K562 (cell line): ENCODE results near the gene IL20RA. TPM values are rescaled to one million over a fixed set of nuclear protein-coding genes. Genes with fewer than 3 reads are reported as not detected.

Experiments
- ATAC-seq: fragments of 200-7000 bp; cut with Tn5 transposase; 3 replicates; pipeline ENCODE4 v1.9.1; 2020; ENCODE audit warnings: moderate library complexity
- BruUV-seq: library from RNA; stranded (reverse); fragments of 400-500 nt; replicated peaks from 2 replicates; lab custom pipeline; 2021; lab: Mats Ljungman, UMichigan
- CTCF ChIA-PET: fragments of 300-600 bp; formaldehyde crosslinking; extraction: SDS; loops from one replicate; lab custom pipeline; 2021; ENCODE audit warnings: low intra/inter-chr PET ratio; lab: Yijun Ruan, JAX
- POLR2A ChIA-PET: fragments of 300-600, 350-650 bp; sonication (Branson Sonifier 250); formaldehyde crosslinking; extraction: SDS; loops from one replicate; lab custom pipeline; 2021; ENCODE audit warnings: antibody characterized with exemption, inconsistent platforms; lab: Yijun Ruan, JAX
- DNase-seq, 4 experiments: peaks; one replicate each; pipeline versions ENCODE4 v3.0.0 to v3.0.0-alpha.2; 2011 to 2018; ENCODE audit warnings: low spot score in 3 of 4, mixed read lengths in 3 of 4; ENCODE audit errors: extremely low read depth in 1 of 4
- FAIRE-seq: peaks from 2 replicates; lab custom pipeline; 2011; peaks lifted over from hg19 to GRCh38; lab: Jason Lieb, UNC
- H2AFZ ChIP-seq: 2 replicates; pipeline ENCODE4 v1.6.0; 2011; ENCODE audit warnings: low read depth, low read length, control low read depth, inconsistent platforms
- H3K27ac ChIP-seq: fragments of 200-600 bp; 3 replicates; pipeline ENCODE4 v1.8.0; 2011; ENCODE audit warnings: low read depth, mild to moderate bottlenecking, control low read depth, inconsistent platforms, low read length, moderate library complexity, mixed read lengths; ENCODE audit errors: extremely low read depth
- H3K27me3 ChIP-seq, 2 experiments: fragments of 300-600 bp in 1 of 2; 2 replicates in 1 of 2; 3 replicates in 1 of 2; pipeline versions ENCODE4 v1.6.0 to v1.8.0; 2011; ENCODE audit warnings: inconsistent platforms in 2 of 2, low read length in 2 of 2, mild to moderate bottlenecking in 1 of 2, mixed read lengths in 1 of 2, moderate library complexity in 1 of 2; ENCODE audit not compliant: control insufficient read depth in 2 of 2, insufficient read depth in 2 of 2
- H3K36me3 ChIP-seq: fragments of 300-600 bp; 3 replicates; pipeline ENCODE4 v1.8.0; 2011; ENCODE audit warnings: mild to moderate bottlenecking, low read length, inconsistent platforms; ENCODE audit not compliant: control insufficient read depth, insufficient read depth
- H3K4me1 ChIP-seq, 2 experiments: fragments of 200-600 bp in 1 of 2; replicated peaks in 1 of 2; 2 replicates in 1 of 2; 3 replicates in 1 of 2; pipeline versions ENCODE4 v1.5.1 to v1.8.0; 2011; ENCODE audit warnings: inconsistent platforms in 2 of 2, low read length in 2 of 2, mild to moderate bottlenecking in 1 of 2, mixed read lengths in 1 of 2, moderate library complexity in 1 of 2; ENCODE audit not compliant: control insufficient read depth in 2 of 2, insufficient read depth in 2 of 2
- H3K4me2 ChIP-seq: 2 replicates; pipeline ENCODE4 v1.6.1; 2011; ENCODE audit warnings: low read length, control low read depth, inconsistent platforms, mixed read lengths; ENCODE audit not compliant: insufficient read depth
- H3K4me3 ChIP-seq: fragments of 200-600 bp; sonication (generic), shearing (Covaris generic); 2 replicates; pipeline ENCODE4 v1.5.1; 2016; ENCODE audit warnings: control low read depth, inconsistent platforms
- H3K79me2 ChIP-seq: fragments of 200-600 bp; 3 replicates; pipeline ENCODE4 v1.8.0; 2011; ENCODE audit warnings: low read length, inconsistent platforms; ENCODE audit not compliant: control insufficient read depth, insufficient read depth
- H3K9ac ChIP-seq, 2 experiments: 2 replicates each; pipeline versions ENCODE4 v1.6.0 to v1.6.1; 2011; ENCODE audit warnings: low read depth in 2 of 2, low read length in 2 of 2, control low read depth in 1 of 2, inconsistent platforms in 1 of 2, mild to moderate bottlenecking in 1 of 2, mixed read lengths in 1 of 2; ENCODE audit not compliant: insufficient read depth in 1 of 2
- H3K9me1 ChIP-seq: one replicate; pipeline ENCODE4 v1.6.0; 2011; ENCODE audit warnings: inconsistent platforms, mild to moderate bottlenecking, low read length, moderate library complexity; ENCODE audit not compliant: control insufficient read depth, insufficient read depth
- H3K9me3 ChIP-seq: replicated peaks from 2 replicates; pipeline ENCODE4 v1.5.1; 2011; ENCODE audit warnings: low read depth, low read length, inconsistent platforms; ENCODE audit not compliant: control insufficient read depth, insufficient read depth
- H4K20me1 ChIP-seq: replicated peaks from 2 replicates; pipeline ENCODE4 v1.6.1; 2011; ENCODE audit warnings: low read length, inconsistent platforms, mixed read lengths; ENCODE audit not compliant: control insufficient read depth, insufficient read depth
- CHCHD3 ChIP-seq: fragments of 250-450 bp; sonication (Bioruptor Pico); IDR thresholded peaks from 2 replicates; pipeline ENCODE4 v2.1.2; 2022; ENCODE audit warnings: mild to moderate bottlenecking
- GTF2B ChIP-seq: IDR thresholded peaks from 2 replicates; pipeline ENCODE4 v1.6.1; 2011; ENCODE audit not compliant: insufficient read length; ENCODE audit errors: extremely low read depth
- IFI16 ChIP-seq: fragments of 250-450 bp; sonication (Bioruptor Pico); IDR thresholded peaks from 2 replicates; pipeline ENCODE4 v2.1.2; 2022; ENCODE audit warnings: mild to moderate bottlenecking, inconsistent platforms
- PBX2 ChIP-seq, 2 experiments: IDR thresholded peaks in 1 of 2; conservative IDR thresholded peaks in 1 of 2; 2 replicates each; pipeline ENCODE4 v1.6.1; 2016; ENCODE audit warnings: low read depth in 2 of 2, mild to moderate bottlenecking in 1 of 2, missing compliant biosample characterization in 1 of 2, missing genetic modification characterization in 1 of 2, moderate library complexity in 1 of 2
- SAFB ChIP-seq: fragments of 200-400 bp; formaldehyde crosslinking; IDR thresholded peaks from 2 replicates; pipeline ENCODE4 v1.6.1; 2017; ENCODE audit warnings: low read depth, low read length, borderline replicate concordance
- TEAD1 ChIP-seq, 2 experiments: fragments of 450-650 bp in 1 of 2; sonication (generic) in 1 of 2; formaldehyde crosslinking; IDR thresholded peaks; 2 replicates each; pipeline versions ENCODE4 v1.4.0 to v1.8.0; 2020 to 2022; ENCODE audit warnings: mild to moderate bottlenecking in 2 of 2, missing genetic modification reagents in 1 of 2
- ZNF174 ChIP-seq: fragments of 250-450 bp; sonication (Bioruptor Pico); IDR thresholded peaks from 2 replicates; pipeline ENCODE4 v1.4.0; 2020; ENCODE audit warnings: mild to moderate bottlenecking
- WGBS: fragments of 100-300 bp; shearing (Covaris generic); methylation state at CpG from one replicate; pipeline ENCODE4 v1.1.6; 2016; ENCODE audit warnings: low coverage, mixed read lengths; ENCODE audit not compliant: insufficient coverage; ENCODE audit errors: missing lambda C conversion rate; 5-methylcytosine and 5-hydroxymethylcytosine counted together
- in situ Hi-C: fragments of 300-500 bp; cut with MboI; formaldehyde crosslinking; loops from 4 replicates; pipeline ENCODE4 v1.15.0; 2018; ENCODE audit warnings: inconsistent platforms, mixed read lengths
- intact Hi-C: fragments of 100-400 bp; cut with micrococcal nuclease; formaldehyde crosslinking; loops from 2 replicates; pipeline ENCODE4 v1.14.2; 2022
- polyA plus RNA-seq, 8 experiments: library from polyadenylated mRNA; depleted of rRNA in 4 of 8; stranded (reverse) in 5 of 8; unstranded in 3 of 8; fragments of >200 nt; fragmentation: Nextera tagmentation in 2 of 8; fragmentation: Illumina TruSeq in 1 of 8; extraction: Ambion mirVana in 2 of 8; extraction: Trizol in 1 of 8; gene quantifications; 2 replicates each; pipeline versions ENCODE4 v1.2.1 to v1.2.3, GENCODE V29; 2011 to 2014; ENCODE audit warnings: inconsistent platforms in 1 of 8, missing spikeins in 1 of 8
- total RNA-seq, 7 experiments: library from RNA; depleted of rRNA in 6 of 7; stranded (reverse); fragments of >200 nt in 6 of 7; fragmentation: Illumina TruSeq in 2 of 7; extraction: Trizol in 2 of 7; gene quantifications; 2 replicates each; pipeline versions ENCODE4 v1.2.1 to v1.2.3, GENCODE V29; 2011 to 2021; ENCODE audit warnings: low replicate concordance in 1 of 7
- TF ChIP-seq, protein P1 (sequence below): fragments of 250-450 bp; sonication (Bioruptor Pico); IDR thresholded peaks from 2 replicates; pipeline ENCODE4 v1.4.0; 2020
- TF ChIP-seq, protein P2 (sequence below): IDR thresholded peaks from 2 replicates; pipeline ENCODE4 v1.6.1; 2012; ENCODE audit warnings: low read depth, low read length, improper control_type of control experiment, borderline replicate concordance

IL20RA gene
- total and polyA plus RNA-seq, 9 of the 15 experiments (the other 6 are each of a cell fraction or from before 2014, with no cell fraction given), result not detected

DNA sequence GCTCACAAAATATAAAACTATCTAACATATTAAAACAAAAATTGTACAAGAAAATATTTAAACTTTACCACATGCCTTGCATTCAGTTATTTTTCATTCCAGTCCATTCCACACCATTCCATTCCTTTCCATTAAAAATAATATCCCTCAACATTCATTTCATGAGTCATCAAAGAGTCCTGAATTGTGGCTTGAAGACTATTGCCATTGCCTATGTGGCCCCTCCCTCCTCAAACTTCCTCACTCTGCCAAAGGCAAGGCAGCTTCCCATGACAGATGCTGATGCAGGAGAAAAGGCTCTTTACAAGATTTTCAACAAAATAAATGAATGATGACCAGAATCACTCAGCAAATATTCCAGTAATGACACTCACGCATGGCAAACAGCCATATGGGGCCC is 31.7 kb downstream of the IL20RA start:
- DNase-seq (no peak), FAIRE-seq (no peak), ATAC-seq (no peak)
- in situ Hi-C loops (no loop called here), intact Hi-C loops (no loop called here)
- ChIA-PET POLR2A (interaction anchor here (0.6 to 1.0 kb wide), 3 partner anchors 8 to 268 kb away, joined by 3 to 4 read pairs (median 3); no protein-coding TSS in a partner anchor), CTCF (no interaction called here)
- Histone ChIP-seq H3K4me2 (no peak overlapping the region), H3K9ac (no peak overlapping the region), H3K9me1 (no peaks in the 10 kb centered on the region), H3K4me1 (no peaks in the 10 kb centered on the region), H3K9me3 (no peaks in the 10 kb centered on the region), H3K27ac (no peak overlapping the region), H4K20me1 (no peaks in the 10 kb centered on the region), H3K4me3 (no peak overlapping the region), H3K36me3 (no peaks in the 10 kb centered on the region), H3K79me2 (no peaks in the 10 kb centered on the region), H3K27me3 (peaks cover 5 to 14% of the 10 kb centered on the region in 2 experiments; a peak in 4 of 5 replicates), H2AFZ (no peak overlapping the region)
- TF ChIP-seq IFI16 (CRISPR knock-in tag) (no peak), TEAD1 (CRISPR knock-in tag; IDR thresholded peaks at IDR 0.05) (no peak), PBX2 (CRISPR knock-in tag; IDR thresholded peaks at IDR 0.05; ENCODE audit: low read depth) (no peak), PBX2 (tag; conservative IDR thresholded peaks at IDR 0.05; ENCODE audit: low read depth) (no peak), SAFB (no peak), CHCHD3 (CRISPR knock-in tag) (no peak), GTF2B (no peak), ZNF174 (no peak)
- TF ChIP-seq, protein P1, sequence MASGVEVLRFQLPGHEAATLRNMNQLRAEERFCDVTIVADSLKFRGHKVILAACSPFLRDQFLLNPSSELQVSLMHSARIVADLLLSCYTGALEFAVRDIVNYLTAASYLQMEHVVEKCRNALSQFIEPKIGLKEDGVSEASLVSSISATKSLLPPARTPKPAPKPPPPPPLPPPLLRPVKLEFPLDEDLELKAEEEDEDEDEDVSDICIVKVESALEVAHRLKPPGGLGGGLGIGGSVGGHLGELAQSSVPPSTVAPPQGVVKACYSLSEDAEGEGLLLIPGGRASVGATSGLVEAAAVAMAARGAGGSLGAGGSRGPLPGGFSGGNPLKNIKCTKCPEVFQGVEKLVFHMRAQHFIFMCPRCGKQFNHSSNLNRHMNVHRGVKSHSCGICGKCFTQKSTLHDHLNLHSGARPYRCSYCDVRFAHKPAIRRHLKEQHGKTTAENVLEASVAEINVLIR (CRISPR knock-in tag), result no peak
- TF ChIP-seq, protein P2, sequence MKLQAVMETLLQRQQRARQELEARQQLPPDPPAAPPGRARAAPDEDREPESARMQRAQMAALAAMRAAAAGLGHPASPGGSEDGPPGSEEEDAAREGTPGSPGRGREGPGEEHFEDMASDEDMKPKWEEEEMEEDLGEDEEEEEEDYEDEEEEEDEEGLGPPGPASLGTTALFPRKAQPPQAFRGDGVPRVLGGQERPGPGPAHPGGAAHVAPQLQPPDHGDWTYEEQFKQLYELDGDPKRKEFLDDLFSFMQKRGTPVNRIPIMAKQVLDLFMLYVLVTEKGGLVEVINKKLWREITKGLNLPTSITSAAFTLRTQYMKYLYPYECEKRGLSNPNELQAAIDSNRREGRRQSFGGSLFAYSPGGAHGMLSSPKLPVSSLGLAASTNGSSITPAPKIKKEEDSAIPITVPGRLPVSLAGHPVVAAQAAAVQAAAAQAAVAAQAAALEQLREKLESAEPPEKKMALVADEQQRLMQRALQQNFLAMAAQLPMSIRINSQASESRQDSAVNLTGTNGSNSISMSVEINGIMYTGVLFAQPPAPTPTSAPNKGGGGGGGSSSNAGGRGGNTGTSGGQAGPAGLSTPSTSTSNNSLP, result no peak
- 0% methylated on average over 1 of the region's 1 CpG for WGBS
- no TSS peak for BruUV-seq
